Kasumi-1 (cell line): ENCODE measurements around the gene SSH2.
"Not testable (repeated sequence)": the region's sequence is repeated elsewhere in the genome, so short reads cannot be mapped to it uniquely, and the experiment has no call there.

Experiments used
- DNase-seq, 2 experiments: peaks; one replicate each; lab custom pipeline; 2025; lab: John Stamatoyannopoulos, UW

SSH2 gene

DNA sequence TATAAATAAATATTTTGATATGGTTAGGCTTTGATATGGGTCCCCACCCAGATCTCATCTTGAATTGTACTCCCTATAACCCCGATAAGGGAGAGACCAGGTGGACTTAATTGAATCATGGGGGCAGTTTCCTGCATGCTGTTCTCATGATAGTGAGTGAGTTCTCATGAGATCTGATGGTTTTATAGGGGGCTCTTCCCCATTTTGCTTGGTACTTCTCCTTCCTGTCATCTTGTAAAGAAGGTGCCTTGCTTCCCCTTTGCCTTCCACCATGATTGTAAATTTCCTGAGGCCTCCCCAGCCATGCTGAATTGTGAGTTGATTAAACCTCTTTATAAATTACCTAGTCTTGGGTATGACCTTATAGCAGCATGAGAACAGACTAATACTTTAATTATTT is 55.7 kb downstream of the SSH2 start:
- peak; percentile 33 to 50 for DNase-seq

DNA sequence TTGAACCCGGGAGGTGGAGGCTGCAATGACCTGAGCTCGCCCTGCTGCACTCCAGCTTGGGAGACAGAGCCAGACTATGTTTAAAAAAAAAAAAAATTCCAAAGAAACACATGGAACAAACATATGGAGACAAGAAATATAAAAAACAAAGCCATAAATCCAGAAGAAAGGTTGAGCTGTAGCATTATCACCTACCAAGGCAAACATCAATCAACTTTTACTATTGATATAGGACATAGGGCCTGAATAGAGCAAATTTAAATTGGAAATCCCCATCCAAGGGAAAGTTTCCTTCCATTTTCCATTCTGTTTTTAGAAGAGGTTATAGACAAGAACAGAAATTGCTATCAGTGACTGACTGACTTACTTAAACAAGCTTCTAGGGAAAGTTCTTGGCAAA is 56.6 kb downstream of the SSH2 start:
- no peak for DNase-seq

DNA sequence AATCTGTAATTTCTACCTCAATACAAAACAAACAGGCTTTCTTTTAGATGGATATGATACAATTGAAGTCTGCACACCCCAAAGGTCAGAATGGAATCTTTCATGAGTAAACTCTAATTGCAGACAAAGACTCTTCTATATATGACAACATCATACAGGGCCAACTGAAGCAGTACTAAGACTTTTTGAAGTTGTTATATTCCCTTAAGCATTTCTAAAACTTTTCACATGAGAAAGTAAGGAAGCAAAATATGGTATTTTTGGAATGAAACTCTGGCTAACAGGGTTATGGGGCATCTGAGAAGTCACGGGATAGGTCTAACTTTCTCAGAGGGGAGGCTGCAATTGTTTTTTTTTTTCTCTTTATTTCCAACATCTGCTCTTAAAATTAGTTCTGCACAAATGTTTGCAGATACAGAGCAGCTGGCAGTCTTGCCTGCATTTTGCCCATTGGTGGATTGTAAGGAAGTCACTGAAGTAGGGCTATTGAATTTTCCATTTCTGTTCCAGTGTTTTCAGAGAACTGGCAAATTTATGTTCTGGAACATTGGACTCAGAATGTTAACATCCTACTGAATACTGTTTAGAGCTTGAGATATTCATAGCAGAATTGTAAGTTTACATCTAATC is 59.1 kb downstream of the SSH2 start:
- DNase-seq: no peak

DNA sequence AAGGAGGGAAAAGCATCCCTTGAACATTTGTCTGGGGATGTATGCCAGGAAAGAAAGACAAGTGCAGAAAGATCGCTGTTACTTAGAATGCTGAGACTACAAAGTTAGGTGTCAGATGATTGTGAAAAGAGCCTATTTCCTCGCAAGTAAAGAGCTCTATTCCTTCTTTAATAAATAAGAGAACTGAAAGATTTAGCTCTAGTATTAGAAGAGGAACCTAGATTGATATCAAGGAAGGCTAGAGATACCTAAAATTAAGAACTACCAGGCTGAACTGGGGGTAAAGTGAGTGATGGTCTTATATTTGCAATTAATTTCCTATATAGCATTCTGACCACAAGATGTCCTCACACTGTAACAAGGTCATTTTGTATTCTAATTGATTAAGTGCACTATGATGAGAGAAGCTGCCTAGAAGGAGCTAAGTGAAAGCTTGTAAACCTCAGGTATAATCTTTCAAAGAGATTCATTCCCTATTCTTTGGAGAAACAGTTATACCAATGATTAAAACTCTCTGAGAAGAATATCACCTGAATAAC is 62.3 kb downstream of the SSH2 start:
- DNase-seq: no peak

DNA sequence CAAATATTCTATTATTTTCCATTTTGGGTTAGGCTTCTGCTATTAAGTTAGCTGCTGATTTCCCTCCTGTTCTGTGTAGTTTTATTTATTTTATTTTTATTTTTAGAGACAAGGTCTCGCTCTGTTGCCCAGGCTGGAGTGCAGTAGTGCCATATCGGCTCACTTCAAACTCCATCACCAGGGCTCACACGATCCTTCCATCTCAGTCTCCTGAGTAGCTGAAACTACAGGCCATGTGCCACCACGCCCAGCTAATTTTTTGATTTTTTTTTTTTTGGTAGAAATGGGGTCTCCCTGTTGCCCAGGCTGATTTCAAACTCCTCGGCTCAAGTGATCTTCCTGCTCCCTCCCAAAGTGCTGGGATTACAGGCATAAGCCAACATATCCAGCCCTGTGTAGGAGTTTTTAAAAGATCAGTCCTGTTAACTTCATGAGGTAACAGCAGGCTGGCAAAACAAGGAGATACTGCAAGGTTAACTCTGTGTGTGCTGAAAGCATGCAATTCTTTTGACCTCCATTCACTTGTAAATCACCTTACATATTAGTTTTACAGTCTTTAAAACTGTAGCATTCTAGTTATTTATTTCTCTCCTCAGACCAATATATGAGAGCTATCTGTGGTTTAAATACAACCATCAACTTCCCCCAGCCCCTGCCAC is 63.2 kb downstream of the SSH2 start:
- no peak for DNase-seq

DNA sequence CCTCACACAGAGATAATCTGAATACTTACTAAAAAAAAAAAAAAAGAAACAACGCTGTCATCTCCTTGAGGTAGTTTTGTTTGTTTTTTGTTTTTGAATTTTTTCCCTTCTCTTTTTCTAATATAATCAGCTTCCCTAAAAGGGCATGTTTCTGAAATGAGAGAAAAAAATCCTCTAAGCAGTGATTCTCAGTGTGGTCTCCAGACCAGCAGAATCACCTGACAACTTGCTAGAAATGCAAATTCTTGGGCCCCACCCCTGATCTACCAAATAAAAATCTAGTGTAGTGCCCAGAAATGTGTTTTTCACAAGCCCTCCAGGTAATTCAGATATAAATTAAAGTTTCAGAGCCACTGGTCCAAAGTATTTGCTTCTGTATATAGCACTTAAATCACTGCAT is 65.4 kb downstream of the SSH2 start:
- DNase-seq: no peak

DNA sequence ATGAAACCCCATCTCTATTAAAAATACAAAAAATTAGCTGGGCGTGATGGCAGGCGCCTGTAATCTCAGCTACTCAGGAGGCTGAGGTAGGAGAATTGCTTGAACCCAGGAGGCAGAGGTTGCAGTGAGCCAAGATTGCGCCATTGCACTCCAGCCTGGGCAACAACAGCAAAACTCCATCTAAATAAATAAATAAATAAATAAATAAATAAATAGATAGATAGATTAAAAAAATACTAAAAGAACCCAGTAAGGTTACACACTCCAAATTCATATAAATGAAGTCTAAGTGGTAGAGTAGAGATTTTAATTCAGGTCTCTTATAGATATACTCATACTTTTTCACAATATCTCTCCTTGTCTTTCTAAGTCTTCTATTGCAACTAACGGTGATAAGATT is 65.9 kb downstream of the SSH2 start:
- DNase-seq: not testable (repeated sequence)

DNA sequence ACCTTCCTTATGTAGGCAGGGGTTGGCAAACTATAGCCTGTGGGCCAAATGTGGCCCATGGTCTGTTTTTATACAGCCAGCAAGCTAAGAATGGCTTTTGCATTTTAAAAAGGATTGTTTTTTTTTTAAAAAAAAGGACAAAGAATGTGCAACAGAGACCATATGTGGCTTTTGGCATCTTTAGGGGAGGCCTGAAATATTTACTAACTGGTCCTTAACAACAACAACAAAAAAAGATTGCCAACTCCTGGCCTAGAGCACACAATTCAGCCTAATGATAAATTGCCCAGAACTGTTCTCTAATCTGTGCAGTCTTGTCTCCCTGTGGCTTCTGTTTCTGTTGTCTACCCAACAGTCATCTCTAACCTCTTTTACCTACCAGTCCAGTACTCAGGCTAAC is 67.1 kb downstream of the SSH2 start:
- no peak for DNase-seq

DNA sequence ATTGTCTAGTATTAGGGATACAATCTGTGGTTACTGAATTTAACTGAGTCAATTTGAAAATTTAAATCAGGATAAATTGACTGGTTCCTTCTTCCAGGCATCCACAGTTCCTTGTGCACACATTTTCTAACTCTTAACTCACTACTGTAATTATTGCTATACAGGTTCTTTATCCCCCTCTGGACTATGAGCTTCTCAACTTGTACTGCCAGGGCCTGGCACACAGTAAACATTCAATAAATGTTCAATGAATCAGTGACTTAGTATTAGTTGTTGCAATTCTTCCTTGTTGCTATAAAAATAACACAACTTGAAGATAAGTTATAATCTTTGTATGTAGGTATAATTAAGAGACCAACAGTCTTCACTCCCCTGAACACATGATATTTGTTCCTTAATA is 67.9 kb downstream of the SSH2 start:
- DNase-seq: no peak

DNA sequence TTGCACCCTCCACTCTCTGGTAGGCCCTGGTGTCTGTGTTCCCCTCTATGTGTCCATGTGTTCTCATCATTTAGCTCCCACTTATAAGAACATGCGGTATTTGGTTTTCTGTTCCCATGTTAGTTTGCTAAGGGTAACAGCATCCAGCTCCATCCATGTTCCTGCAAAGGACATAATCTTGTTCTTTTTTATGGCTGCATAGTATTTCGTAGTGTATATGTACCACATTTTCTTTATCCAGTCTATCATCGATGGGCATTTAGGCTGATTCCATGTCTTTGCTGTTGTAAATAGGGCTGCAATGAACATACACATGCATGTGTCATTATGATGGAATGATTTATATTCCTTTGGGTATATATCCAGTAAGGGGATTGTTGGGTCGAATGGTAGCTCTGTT is 70.6 kb downstream of the SSH2 start:
- DNase-seq: not testable (repeated sequence)

DNA sequence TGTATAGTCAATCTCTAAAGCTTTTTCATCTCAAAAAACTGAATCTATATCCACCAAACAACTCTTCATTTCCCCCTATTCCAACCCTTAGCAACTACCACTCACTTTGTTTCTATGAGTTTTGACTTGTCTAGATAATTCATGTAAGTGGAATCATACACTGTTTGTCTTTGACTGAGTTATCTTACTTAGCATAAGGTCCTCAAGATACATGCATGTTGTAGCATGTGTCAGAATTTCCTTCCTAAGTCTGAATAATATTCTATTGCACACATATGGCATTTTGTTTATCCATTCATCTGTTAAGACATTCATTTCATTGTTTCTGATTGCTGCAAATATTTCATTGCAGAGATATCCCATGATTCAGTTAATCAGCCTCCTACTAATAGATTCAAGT is 72.2 kb downstream of the SSH2 start:
- no peak for DNase-seq

DNA sequence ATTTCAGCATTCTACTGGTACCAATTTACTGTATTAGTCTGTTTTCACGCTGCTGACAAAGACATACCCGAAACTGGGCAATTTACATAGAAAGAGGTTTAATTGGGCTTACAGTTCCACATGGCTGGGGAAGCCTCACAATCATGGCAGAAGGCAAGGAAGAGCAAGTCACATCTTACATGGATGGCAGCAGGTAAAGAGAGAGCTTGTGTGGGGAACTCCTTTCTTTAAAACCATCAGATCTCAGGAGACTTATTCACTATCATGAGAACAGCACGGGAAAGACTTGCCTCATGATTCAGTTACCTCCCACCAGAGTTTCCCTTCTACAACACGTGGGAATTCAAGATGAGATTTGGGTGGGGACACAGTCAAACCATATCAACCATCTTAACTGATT is 72.9 kb downstream of the SSH2 start:
- not testable (repeated sequence) for DNase-seq

DNA sequence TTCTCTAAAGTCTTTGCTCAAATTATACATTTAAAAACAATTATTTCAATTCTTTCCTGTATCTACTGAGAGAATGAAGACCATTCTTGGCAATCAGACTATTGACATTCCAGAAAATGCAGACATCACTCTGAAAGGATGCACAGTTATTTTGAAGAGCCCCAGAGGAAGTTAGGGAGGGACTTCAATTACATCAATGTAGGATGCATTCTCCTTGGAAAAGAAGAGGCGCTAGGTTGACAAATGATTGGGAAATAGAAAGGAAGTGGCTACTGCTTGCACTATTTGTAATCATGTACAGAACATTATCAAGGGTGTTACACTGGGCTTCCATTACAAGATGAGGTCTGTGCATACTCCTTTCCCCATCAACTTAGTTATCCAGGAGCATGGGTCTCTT is 74.3 kb downstream of the SSH2 start:
- DNase-seq: no peak

DNA sequence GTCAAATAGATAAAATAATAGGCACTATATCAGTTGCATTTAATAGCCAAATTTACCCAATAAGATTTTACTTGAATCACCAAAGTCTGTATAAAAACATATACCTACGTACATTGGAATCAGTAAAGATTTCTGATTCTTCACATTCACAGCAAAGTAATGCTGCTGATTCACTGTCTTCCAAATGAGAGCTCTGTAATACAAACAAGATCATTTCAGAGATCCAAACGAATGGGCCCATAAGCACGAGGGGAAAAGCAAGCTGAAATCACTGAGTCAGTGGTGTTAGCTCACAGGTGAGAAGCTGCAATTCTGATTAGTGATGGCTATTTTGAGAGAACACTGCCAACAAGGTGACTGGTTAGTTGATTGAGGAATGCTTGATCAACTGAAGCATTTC is 81.3 kb downstream of the SSH2 start:
- DNase-seq: no peak

DNA sequence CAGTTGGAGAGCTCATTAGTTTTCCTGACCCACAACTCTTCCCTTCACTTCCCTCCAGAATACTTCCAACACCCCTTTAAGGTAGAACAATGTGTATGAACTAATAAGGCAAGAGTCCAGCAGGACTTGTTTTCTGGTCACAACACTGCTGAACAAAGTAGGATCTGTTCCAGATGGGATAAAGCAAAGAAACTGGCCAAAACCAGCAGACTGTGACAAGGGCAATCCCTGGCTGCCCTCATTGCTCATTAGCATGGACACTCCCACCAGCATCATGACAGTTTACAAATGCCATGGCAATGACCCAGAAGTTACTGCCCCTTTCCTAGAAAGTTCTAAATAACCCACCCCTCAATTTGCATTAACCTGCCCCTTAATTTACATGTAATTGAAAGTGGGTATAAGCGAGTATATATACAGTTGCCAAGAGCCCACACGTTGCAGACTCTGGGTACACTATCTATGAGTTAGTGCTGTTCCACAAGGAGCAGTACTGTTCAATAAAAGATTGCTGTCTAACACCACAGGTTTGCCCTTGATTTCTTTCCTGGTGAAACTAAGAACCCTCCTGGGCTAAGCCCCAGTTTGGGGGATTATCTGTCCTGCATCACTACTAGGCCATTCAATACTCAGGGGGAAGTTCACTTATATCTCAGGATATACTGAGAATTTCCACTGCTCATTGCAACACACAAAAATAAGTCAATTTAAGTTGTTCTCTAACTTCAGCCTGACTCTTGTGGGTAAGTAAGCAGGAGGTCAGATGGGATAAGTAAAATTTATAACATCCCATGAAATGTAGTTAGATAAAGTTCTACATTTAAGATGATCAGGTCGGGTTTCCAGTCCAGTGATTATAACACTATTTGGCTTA is 82.3 kb downstream of the SSH2 start:
- DNase-seq: no peak

DNA sequence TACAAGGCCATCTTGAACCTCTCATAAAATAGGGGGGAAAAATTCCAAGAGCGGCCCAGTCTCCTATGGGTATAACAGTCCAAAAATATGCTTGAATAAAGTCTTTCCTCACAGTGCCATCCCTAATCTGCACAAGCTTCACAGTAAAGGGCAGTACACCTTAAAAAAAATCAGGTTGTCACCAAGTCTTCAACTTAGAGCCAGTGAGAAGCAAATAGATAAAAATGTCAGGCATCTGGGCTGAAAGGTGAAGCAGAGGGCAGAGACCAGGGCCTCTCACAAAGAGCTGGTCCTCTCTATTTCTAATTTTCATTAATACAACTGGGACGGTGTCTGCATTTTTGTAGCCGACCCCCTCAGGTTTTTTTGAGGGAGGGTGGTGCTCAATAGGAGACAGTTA is 82.9 kb downstream of the SSH2 start:
- no peak for DNase-seq

DNA sequence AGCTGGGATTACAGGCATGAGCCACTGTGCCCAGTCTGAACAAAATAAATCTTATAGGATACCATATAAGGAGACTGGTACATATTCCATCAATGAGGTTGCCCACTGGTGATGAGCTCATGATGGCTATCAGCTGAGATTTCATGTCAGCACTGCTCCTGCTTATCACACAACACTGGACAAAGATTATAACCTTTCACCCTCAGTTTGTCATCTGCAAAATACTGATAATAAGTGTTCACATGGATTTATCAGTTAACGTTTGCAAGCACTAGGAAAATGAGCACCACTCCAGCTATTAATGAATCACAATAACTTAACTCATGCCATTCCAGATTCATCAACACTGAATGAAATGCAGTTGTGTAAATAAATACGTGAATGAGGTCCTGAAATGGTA is 83.7 kb downstream of the SSH2 start:
- no peak for DNase-seq

DNA sequence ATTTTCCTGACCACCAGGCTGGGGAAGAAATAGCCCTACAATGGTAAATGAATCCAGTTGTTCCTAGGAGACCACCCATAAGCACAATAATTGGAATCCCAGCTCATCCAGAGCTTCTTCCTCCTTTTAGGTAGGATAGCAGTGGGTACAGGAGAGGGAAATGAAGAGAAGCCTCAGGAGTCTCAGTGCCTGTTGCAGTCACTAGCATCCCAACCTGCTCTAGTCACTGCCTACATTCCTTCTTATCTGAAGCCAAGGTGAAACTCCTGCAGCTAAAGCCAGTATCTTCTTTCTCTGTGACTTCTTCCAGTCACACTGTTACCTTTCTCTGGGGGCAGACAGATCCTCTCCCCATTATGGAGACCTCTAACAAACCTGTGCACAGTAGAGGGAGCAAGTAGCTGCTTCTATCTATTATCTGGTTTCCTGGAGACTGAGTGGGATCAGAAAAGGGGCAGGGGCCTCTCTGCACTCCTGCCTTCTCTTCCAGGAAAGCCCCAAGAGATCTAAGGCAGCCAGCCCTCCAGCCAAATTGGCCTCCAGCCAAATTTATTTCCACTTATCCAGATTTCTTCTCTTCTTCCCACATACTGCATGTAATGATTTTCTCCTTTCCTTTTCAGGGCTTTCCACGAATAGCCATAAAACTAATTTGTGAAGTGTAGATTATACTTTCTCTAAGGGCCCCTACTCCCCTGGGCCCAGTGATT is 85.5 kb downstream of the SSH2 start:
- no peak for DNase-seq

DNA sequence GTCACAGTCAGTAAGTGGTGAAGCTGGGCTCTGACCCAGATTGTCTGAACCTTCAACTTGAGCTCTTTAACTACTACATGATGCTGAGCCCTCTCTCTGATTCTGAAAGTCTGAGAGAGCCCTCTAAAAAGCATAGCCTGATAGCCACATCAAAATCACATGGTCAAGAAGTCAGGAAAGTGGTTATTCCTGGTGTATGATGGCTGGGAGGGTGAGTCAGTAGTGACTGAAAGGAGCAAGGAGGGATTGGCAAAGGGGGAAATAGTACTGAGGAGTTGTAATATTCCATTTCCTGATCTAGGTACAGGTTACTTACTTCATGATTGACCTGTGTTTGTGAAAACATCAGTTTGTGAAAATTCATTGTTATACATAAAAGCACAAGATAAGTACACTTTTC is 89.1 kb downstream of the SSH2 start:
- DNase-seq: no peak

DNA sequence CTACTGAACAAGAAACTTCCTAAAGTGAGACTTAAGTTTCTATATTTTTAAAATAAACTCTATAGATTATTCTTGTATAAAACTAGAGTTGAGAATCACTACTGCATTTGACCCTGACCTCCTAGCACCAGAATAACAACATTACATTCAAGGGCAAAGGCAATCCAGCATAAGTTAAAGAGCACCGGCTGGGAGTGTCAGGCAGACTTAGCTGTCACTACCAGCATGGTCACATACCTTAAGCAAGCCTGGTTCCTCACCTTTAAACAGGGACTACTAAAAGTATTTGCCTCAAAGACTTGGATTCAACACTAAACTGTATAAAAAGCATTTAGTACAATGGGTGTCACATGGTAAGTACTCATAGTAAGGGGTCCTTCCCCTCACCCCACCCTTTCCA is 90.4 kb downstream of the SSH2 start:
- no peak for DNase-seq

DNA sequence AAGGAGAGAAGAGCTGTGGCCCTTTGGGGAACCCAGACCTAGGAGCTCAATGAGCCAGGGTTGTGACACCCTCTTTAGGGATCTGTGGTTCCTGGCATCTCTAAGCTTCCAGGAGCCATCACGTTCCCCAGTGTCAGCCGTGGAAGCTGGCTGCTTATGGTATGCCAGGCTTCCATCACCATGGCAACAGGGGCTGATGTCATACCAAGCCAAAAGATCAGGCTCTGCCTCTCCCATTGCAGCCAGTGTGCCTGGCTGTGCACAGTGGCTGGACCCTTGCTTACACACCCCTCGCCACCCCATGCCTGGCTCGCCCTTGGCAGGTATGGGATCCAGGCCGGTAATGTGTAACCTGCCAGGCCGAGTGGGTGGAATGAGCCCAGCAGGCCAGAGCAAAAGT is 91.1 kb downstream of the SSH2 start:
- DNase-seq: no peak

DNA sequence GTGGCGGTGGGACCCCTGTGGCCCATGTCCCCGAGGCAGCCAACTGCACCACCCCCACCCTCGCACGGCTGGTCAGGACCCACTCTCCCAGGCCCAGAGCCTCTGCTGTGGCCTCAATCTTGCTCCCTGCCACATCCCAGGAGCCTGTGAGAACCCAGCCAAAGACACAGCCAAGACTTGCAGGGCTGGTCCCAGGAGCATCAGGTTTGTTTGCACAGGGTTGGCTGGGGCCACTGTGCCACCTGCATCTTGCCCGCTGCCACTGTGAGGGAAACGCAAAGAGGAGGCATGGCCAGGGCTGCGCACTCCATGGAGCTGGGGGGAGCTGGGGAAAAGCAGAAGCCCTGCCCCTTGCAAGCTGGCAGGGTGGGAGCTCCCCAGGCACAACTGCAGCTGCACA is 92.5 kb downstream of the SSH2 start:
- DNase-seq: no peak
